Upper lobe of right lung (tissue), 1 donor: ENCODE data around the gene CCNC. TPM values are rescaled to one million over a fixed set of nuclear protein-coding genes. Genes with fewer than 3 reads are reported as not detected.

Experiments used
- ATAC-seq: fragments of 200-7000 bp; cut with Tn5 transposase; one replicate; pipeline ENCODE4 v1.9.1; 2020; ENCODE audit warnings: mild to moderate bottlenecking, moderate library complexity
- DNase-seq: peaks from one replicate; pipeline ENCODE4 v3.0.0-alpha.2; 2020
- H3K27ac ChIP-seq: fragments of 200-600 bp; one replicate; pipeline ENCODE4 v1.8.0; 2022
- H3K27me3 ChIP-seq: fragments of 200-600 bp; one replicate; pipeline ENCODE4 v1.8.0; 2022; ENCODE audit warnings: mild to moderate bottlenecking
- H3K36me3 ChIP-seq: fragments of 200-600 bp; one replicate; pipeline ENCODE4 v1.8.0; 2022
- H3K4me1 ChIP-seq: fragments of 200-600 bp; one replicate; pipeline ENCODE4 v1.8.0; 2022
- H3K4me3 ChIP-seq: fragments of 200-600 bp; one replicate; pipeline ENCODE4 v1.8.0; 2022; ENCODE audit warnings: mild to moderate bottlenecking
- H3K9me3 ChIP-seq: fragments of 200-600 bp; one replicate; pipeline ENCODE4 v1.8.0; 2022
- CTCF ChIP-seq: fragments of 200-600 bp; IDR thresholded peaks from one replicate; pipeline ENCODE4 v1.8.0; 2022; ENCODE audit warnings: antibody characterized with exemption
- intact Hi-C: fragments of 100-400 bp; cut with DNase I; formaldehyde crosslinking; loops from one replicate; pipeline ENCODE4 v1.11.0; 2022
- total RNA-seq: library from RNA; stranded (reverse); fragmentation: NEBNext Ultra II Directional; extraction: Animal tissue kit (Norgen Biotek cat#: 25700); gene quantifications from one replicate; pipeline ENCODE4 v1.2.1, GENCODE V29; 2021
- donor health status: DM: no; HTN: yes; CAD: no; lungs with severe emphysema.

CCNC gene
- total RNA-seq, 1 donor from 2014 or later, result 40.3 TPM

DNA sequence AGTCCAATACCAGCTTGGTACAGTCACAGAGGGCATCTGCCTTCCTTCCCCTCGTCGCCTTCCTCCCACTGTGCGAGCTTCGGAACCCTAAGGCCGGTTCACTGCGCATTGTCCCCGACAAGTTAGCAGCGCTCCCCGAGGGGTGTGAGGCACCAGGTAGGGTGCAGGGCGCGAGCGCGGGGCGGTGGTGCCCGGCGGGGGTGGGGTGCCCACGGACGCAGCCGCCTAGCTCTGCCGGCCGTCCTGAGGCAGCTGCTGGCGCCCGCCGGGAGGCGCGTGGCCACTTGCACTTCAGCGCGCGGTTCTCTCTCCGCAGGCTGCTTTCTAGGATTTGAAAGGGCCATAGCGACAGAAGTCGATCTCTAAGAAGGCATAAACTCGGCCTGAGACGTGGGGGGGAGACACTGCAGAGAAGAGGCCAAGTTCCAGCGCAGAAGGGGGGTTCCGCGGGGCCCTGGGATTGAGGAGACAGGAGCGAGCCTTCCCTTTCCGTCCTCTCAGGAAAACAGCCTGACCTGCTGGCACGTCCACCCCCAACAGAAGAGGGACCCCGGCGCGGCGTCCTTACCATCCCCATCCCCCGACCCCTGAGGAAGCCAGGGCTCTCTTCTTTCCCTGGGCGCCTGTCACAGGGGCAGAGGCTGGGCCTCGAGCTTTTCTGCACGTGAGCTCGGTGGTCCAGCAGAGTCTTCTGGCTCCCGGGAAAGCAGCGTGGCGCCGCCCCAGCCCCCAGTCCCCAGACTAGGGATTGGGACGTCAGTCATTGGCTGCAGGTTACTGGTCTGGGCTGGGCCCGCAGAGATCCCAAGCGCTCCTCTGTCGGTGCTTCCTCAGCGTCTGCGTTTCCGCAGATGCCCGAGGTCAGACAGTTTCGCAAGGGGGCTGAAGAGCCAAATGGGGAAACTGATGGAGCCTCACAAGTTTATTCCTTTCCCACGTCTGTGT, 22.5 kb upstream of the CCNC start:
- Histone ChIP-seq H3K27ac (no peak overlapping the region), H3K4me1 (peaks cover 16% of the 10 kb centered on the region), H3K27me3 (peaks cover 89% of the 10 kb centered on the region), H3K36me3 (no peaks in the 10 kb centered on the region), H3K9me3 (no peaks in the 10 kb centered on the region), H3K4me3 (peak overlapping the region; percentile 12)
- peak; percentile 38 for ATAC-seq
- intact Hi-C loops, result no loop called here
- no peak for TF ChIP-seq CTCF
- DNase-seq, result no peak

GRCh38 chr6:99589907-99590493, 21.5 kb upstream of the CCNC start:
- Histone ChIP-seq H3K9me3 (no peaks in the 10 kb centered on the region), H3K4me3 (no peak overlapping the region), H3K36me3 (no peaks in the 10 kb centered on the region), H3K27me3 (peaks cover 79% of the 10 kb centered on the region), H3K4me1 (peaks cover 16% of the 10 kb centered on the region), H3K27ac (no peak overlapping the region)
- intact Hi-C loops, result no loop called here
- ATAC-seq (no peak), DNase-seq (no peak)
- TF ChIP-seq CTCF, result no peak

DNA sequence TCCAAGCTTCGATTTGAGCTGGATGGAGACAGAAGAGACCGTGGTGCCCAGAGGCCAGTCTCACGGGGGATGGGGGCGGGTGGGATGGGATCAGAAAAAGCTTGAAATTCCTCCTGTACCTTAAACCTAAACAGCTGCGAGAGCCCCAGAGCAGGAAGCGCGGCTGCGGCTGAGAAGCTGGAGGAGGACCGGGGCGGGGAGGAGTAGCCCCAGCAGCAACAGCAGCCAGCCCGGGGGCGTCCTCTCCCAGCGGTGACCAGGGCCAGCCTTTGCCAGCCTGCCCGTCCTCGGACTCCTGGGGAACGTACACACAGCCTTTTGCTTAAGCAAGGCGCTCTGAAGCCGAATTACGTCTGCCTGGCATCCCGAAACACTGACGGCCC, 20.8 kb upstream of the CCNC start:
- no peaks in the 10 kb centered on the region for H3K36me3 ChIP-seq
- no peak for TF ChIP-seq CTCF
- intact Hi-C loops, result no loop called here
- H3K27me3 ChIP-seq, result peaks cover 72% of the 10 kb centered on the region
- H3K9me3 ChIP-seq, result no peaks in the 10 kb centered on the region
- peaks cover 16% of the 10 kb centered on the region for H3K4me1 ChIP-seq
- DNase-seq (no peak), ATAC-seq (peak; percentile 32)
- peak overlapping the region; percentile 57 for H3K4me3 ChIP-seq
- H3K27ac ChIP-seq, result no peak overlapping the region

- DNase-seq (peak; percentile 89), ATAC-seq (peak; percentile 96)
- H3K27ac ChIP-seq, result no peak overlapping the region
- peak; percentile 62 for TF ChIP-seq CTCF
- no peaks in the 10 kb centered on the region for H3K36me3 ChIP-seq
- H3K9me3 ChIP-seq, result no peaks in the 10 kb centered on the region
- peaks cover 16% of the 10 kb centered on the region for H3K4me1 ChIP-seq
- intact Hi-C loops, result no loop called here
- peak overlapping the region; percentile 57 for H3K4me3 ChIP-seq
- peaks cover 68% of the 10 kb centered on the region for H3K27me3 ChIP-seq
Measured at GRCh38 chr6:99588618-99589289, 20.3 kb upstream of the CCNC start.

DNA sequence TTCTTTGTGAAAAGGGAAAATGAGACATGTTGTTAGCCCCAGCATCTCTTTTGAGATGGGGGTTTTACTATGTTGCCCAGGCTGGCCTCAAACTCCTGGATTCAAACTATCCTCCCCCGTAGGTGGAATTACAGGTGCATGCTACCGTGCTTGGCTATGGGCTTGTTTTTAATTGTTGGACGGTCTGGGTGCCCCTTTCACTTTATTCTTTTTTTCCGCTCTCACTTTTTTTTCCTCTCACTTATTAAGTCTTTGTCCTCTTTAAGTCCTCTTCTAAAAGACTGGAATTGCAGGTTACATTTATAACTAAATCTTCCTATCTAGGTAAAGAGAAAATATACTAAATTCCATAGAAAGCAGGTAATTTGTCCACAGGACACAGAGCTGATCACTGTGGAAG, 19.3 kb upstream of the CCNC start:
- H3K4me3 ChIP-seq, result no peak overlapping the region
- ATAC-seq (no peak), DNase-seq (no peak)
- peaks cover 16% of the 10 kb centered on the region for H3K4me1 ChIP-seq
- intact Hi-C loops, result no loop called here
- H3K27me3 ChIP-seq, result peaks cover 59% of the 10 kb centered on the region
- H3K9me3 ChIP-seq, result no peaks in the 10 kb centered on the region
- no peak overlapping the region for H3K27ac ChIP-seq
- no peaks in the 10 kb centered on the region for H3K36me3 ChIP-seq
- TF ChIP-seq CTCF, result no peak
